GM13976 (cell line): ENCODE measurements around the gene TMEM132D.
"Not testable (repeated sequence)": the region's sequence is repeated elsewhere in the genome, so short reads cannot be mapped to it uniquely, and the experiment has no call there.

Experiments used
- DNase-seq: peaks from one replicate; pipeline ENCODE4 v3.0.0; 2012; ENCODE audit warnings: low spot score
- in situ Hi-C: fragments of 300-500 bp; cut with MboI; formaldehyde crosslinking; loops from one replicate; pipeline ENCODE4 v1.12.0; 2022; ENCODE audit warnings: low sequenced_read_pairs, mixed read lengths, inconsistent platforms; ENCODE audit not compliant: unreplicated experiment
- TF ChIP-seq, protein P1 (sequence below): IDR thresholded peaks from 2 replicates; pipeline ENCODE4 v1.5.1; 2012; ENCODE audit warnings: borderline replicate concordance, mild to moderate bottlenecking; ENCODE audit not compliant: insufficient read depth; ENCODE audit errors: extremely low read depth, missing control alignments, control extremely low read depth

Gene TMEM132D

DNA sequence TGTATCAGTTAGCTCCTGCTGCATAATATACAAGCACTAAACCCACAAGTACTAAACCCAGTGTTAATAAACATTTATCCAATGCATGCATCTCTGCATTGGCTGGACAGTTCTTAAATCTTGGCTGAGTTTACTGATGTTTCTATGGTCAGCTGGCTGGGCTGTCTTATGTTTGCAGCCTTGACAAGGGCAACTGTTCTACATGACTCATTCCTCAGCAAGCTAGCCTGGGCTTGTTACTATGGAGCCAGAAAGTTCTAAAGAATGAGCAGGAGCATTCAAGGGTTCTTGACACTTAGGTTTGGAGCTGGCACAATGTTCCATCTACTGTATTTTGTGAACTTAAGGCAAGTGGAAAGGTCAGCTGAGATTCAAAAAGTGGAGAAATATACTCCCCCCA is 851.5 kb downstream of the TMEM132D start:
- TF ChIP-seq, protein P1, sequence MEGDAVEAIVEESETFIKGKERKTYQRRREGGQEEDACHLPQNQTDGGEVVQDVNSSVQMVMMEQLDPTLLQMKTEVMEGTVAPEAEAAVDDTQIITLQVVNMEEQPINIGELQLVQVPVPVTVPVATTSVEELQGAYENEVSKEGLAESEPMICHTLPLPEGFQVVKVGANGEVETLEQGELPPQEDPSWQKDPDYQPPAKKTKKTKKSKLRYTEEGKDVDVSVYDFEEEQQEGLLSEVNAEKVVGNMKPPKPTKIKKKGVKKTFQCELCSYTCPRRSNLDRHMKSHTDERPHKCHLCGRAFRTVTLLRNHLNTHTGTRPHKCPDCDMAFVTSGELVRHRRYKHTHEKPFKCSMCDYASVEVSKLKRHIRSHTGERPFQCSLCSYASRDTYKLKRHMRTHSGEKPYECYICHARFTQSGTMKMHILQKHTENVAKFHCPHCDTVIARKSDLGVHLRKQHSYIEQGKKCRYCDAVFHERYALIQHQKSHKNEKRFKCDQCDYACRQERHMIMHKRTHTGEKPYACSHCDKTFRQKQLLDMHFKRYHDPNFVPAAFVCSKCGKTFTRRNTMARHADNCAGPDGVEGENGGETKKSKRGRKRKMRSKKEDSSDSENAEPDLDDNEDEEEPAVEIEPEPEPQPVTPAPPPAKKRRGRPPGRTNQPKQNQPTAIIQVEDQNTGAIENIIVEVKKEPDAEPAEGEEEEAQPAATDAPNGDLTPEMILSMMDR, result no peak
- DNase-seq, result no peak
- in situ Hi-C loops, result no loop called here

GRCh38 chr12:129049917-129050316 is 853.9 kb downstream of the TMEM132D start:
- in situ Hi-C loops, result no loop called here
- TF ChIP-seq, protein P1, result no peak
- DNase-seq, result no peak

- in situ Hi-C loops, DNase-seq: not testable (repeated sequence)
Measured at GRCh38 chr12:129043334-129043733, 860.5 kb downstream of the TMEM132D start.

DNA sequence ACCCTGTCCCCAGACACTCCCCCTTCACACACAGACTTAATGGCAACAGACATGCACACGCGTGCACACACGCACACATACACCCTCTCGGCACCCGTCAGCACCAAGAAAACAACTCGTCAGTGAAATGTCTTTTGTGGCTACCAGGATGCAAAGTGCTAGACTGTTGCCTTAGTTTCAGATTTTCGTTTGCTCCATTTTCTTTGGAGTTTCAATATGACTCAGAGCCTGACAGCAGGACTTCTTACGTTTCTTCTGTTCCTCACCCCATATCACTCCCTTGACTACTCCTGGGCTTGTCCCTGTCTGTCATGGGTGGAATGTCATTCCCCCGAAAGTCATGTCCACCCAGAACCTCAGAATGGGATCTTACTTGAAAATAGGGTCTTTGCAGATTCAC is 867.7 kb downstream of the TMEM132D start:
- in situ Hi-C loops, result no loop called here
- TF ChIP-seq, protein P1, result no peak
- DNase-seq, result no peak

- in situ Hi-C loops, result no loop called here
- TF ChIP-seq, protein P1, result no peak
- DNase-seq, result no peak
Measured at GRCh38 chr12:129034558-129035289, 869.1 kb downstream of the TMEM132D start.

DNA sequence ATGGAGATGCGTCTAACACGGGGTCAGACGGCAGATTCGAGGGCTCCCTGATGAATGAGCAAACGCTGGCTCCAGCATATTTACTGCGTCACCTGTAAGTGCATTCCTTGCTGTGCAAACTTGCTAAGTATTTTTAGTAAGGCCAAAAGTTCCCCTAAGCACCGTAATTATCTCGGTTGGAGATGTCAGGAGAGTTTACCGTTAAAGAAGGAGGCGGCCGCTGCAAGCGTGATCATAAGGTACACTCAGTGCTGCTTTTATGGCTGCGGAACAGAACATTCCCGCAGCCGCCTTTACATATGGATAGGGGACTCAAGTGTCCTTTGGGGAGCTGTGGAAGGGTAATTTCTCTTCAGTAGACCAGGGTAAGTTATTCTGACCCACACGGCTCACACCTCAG is 875.0 kb downstream of the TMEM132D start:
- TF ChIP-seq, protein P1, result no peak
- DNase-seq, result no peak
- in situ Hi-C loops, result no loop called here

- in situ Hi-C loops, result no loop called here
- TF ChIP-seq, protein P1, result no peak
- no peak for DNase-seq
Measured at GRCh38 chr12:129025055-129025454, 878.8 kb downstream of the TMEM132D start.
